PC-9 (cell line): ENCODE data around the gene CTNNB1. TPM values are rescaled to one million over a fixed set of nuclear protein-coding genes. Genes with fewer than 3 reads are reported as not detected.

Experiments
- BruUV-seq: library from RNA; stranded (reverse); fragments of 400-500 nt; replicated peaks from 2 replicates; lab custom pipeline; 2021; lab: Mats Ljungman, UMichigan
- CTCF ChIA-PET: fragments of 300-600 bp; sonication (Branson Sonifier 250); formaldehyde crosslinking; loops from one replicate; lab custom pipeline; 2022; ENCODE audit warnings: antibody characterized with exemption; lab: Charles Lee
- POLR2A ChIA-PET: fragments of 300-600 bp; sonication (Branson Sonifier 250); formaldehyde crosslinking; loops from one replicate; lab custom pipeline; 2022; ENCODE audit warnings: antibody characterized with exemption; ENCODE audit not compliant: unreplicated experiment; lab: Charles Lee
- DNase-seq, 2 experiments: peaks; one replicate each; pipeline versions ENCODE4 v3.0.0 to v3.0.0-alpha.2; 2015 to 2022; ENCODE audit warnings: mixed read lengths in 1 of 2
- H2AFZ ChIP-seq: fragments of 200-600 bp; sonication (generic); 2 replicates; pipeline ENCODE4 v1.8.1; 2017; ENCODE audit warnings: antibody characterized with exemption
- H3F3A ChIP-seq: fragments of 200-600 bp; sonication (generic); 2 replicates; pipeline ENCODE4 v1.8.1; 2017; ENCODE audit warnings: antibody characterized with exemption, mild to moderate bottlenecking, low read depth; ENCODE audit not compliant: insufficient read depth
- H3K27ac ChIP-seq: fragments of 200-600 bp; sonication (generic); 2 replicates; pipeline ENCODE4 v1.6.1; 2016; ENCODE audit warnings: mixed run types
- H3K27me3 ChIP-seq: fragments of 200-600 bp; sonication (generic); 2 replicates; pipeline ENCODE4 v1.6.1; 2016; ENCODE audit warnings: low read depth, mixed run types; ENCODE audit not compliant: insufficient read depth
- H3K36me3 ChIP-seq: fragments of 200-600 bp; sonication (generic); 2 replicates; pipeline ENCODE4 v1.6.1; 2016; ENCODE audit warnings: low read depth, mixed run types
- H3K4me1 ChIP-seq: fragments of 200-600 bp; sonication (generic); replicated peaks from 2 replicates; pipeline ENCODE4 v1.6.1; 2016; ENCODE audit warnings: mixed run types; ENCODE audit not compliant: insufficient read depth
- H3K4me2 ChIP-seq: fragments of 200-600 bp; sonication (generic); 2 replicates; pipeline ENCODE4 v1.6.1; 2017; ENCODE audit warnings: mixed run types
- H3K4me3 ChIP-seq: fragments of 200-600 bp; sonication (generic); 2 replicates; pipeline ENCODE4 v1.6.1; 2016; ENCODE audit warnings: mixed run types
- H3K79me2 ChIP-seq: fragments of 200-600 bp; sonication (generic); 2 replicates; pipeline ENCODE4 v1.6.1; 2017; ENCODE audit warnings: low read depth, mixed run types
- H3K9me2 ChIP-seq: fragments of 200-600 bp; sonication (generic); 2 replicates; pipeline ENCODE4 v1.8.1; 2017; ENCODE audit warnings: mild to moderate bottlenecking; ENCODE audit not compliant: insufficient read depth
- H3K9me3 ChIP-seq: fragments of 200-600 bp; sonication (generic); 2 replicates; pipeline ENCODE4 v1.8.1; 2016; ENCODE audit warnings: low read depth; ENCODE audit not compliant: insufficient read depth
- H4K20me1 ChIP-seq: fragments of 200-600 bp; sonication (generic); 2 replicates; pipeline ENCODE4 v1.8.1; 2017; ENCODE audit not compliant: insufficient read depth
- CTCF ChIP-seq: fragments of 200-600 bp; sonication (generic); conservative IDR thresholded peaks from 2 replicates; pipeline ENCODE4 v1.6.1; 2017; ENCODE audit warnings: mixed run types, antibody characterized with exemption, mild to moderate bottlenecking, moderate library complexity
- EZH2 ChIP-seq: fragments of 200-600 bp; sonication (generic); IDR thresholded peaks from 2 replicates; pipeline ENCODE4 v1.8.0; 2017; ENCODE audit warnings: antibody characterized with exemption, low read depth
- intact Hi-C: fragments of 100-400 bp; cut with micrococcal nuclease; formaldehyde crosslinking; loops from one replicate; pipeline ENCODE4 v1.10.0; 2022; ENCODE audit not compliant: unreplicated experiment
- total RNA-seq: library from RNA; stranded (reverse); gene quantifications from 2 replicates; pipeline ENCODE4 v1.2.3, GENCODE V29; 2021

CTNNB1 gene
- total RNA-seq, 1 experiment from 2014 or later: 251 TPM

DNA sequence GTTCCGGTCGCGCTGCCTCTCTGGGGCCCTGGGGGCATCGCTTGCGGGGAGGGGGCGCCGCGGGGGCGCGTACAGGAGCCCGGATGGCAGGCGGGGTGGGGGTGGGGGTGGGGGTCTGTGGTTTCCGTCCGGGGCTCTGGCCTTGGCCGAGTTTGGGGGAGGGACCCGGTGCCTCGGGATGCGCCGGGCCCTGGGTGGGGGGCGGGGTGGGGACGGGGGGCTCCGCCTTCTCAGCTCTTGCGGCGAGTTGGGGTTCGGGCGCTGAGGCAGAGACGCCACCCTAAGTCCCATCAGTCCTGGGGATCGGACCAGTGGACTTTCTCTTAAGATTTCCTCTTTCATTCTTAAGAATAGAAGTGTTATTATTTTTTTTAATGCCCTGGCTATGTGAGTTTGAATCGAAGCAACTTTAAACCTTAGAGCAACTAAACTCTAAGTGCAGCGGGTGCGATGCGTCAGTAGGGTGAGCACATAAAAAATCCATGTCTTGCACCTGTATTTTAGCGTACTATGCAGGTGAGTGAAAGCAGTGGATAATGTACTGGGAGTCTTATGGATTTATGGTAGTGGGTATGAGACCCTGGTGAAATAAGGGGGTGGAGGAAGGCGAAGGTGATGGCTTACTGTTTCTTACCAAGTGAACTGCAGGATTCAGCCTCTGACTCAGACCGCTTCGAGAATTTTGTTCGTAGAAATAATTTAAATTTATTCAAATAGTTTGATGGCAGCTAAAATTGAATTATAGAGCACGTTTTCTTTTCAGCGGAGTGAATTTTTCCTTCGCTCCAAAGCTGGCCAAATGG is 762 bp downstream of the CTNNB1 start:
- Histone ChIP-seq H3K4me3 (peak overlapping the region; percentile 95), H4K20me1 (peaks cover 51% of the 10 kb centered on the region), H3K9me2 (no peaks in the 10 kb centered on the region), H3K79me2 (peaks cover 55% of the 10 kb centered on the region), H3K36me3 (peaks cover 12% of the 10 kb centered on the region), H3K27me3 (no peaks in the 10 kb centered on the region), H3K4me2 (peak overlapping the region; percentile 99), H2AFZ (no peak overlapping the region), H3F3A (no peaks in the 10 kb centered on the region), H3K27ac (peak overlapping the region; percentile 89), H3K4me1 (peaks cover 31% of the 10 kb centered on the region), H3K9me3 (no peaks in the 10 kb centered on the region)
- intact Hi-C loops: loop anchor here (2.0 to 10.0 kb wide), 6 partner anchors 83 to 885 kb away; partner anchors contain the start of gene RPL14
- TF ChIP-seq EZH2: no peak
- TF ChIP-seq CTCF: no peak
- peak in 1 of 2 experiments; percentile 17 for DNase-seq
- ChIA-PET CTCF (interaction anchor here (0.7 to 1.0 kb wide), 2 partner anchors 229 to 237 kb away, joined by 3 to 17 read pairs; no protein-coding TSS in a partner anchor), POLR2A (interaction anchor here (0.6 to 0.9 kb wide), 4 partner anchors 11 to 742 kb away, joined by 3 to 7 read pairs (median 6); no protein-coding TSS in a partner anchor)
- no TSS peak for BruUV-seq

DNA sequence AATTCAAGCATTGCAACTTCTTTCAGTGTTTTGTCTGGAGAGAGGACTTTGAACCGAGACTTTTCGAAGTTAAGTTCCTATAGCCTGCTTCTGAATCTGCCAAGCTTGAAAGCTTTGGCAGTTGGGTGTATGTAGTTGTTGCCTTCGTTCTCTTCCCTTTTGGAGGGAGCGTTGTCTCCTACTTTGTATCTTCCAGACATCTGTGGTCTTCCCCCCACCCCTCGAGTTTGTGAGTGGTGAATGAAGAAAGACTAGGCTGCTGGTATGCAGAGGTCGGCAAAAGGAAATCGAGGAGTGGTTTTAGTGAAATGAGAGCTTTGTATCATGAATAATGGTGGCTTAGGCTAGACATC is 1.3 kb downstream of the CTNNB1 start:
- TF ChIP-seq CTCF (no peak), EZH2 (no peak)
- Histone ChIP-seq H3K4me3 (peak overlapping the region; percentile 95), H3F3A (no peaks in the 10 kb centered on the region), H3K36me3 (peaks cover 12% of the 10 kb centered on the region), H4K20me1 (peaks cover 56% of the 10 kb centered on the region), H3K79me2 (peaks cover 61% of the 10 kb centered on the region), H3K9me3 (no peaks in the 10 kb centered on the region), H3K9me2 (no peaks in the 10 kb centered on the region), H3K4me1 (peaks cover 31% of the 10 kb centered on the region), H2AFZ (no peak overlapping the region), H3K27me3 (no peaks in the 10 kb centered on the region), H3K4me2 (peak overlapping the region; percentile 99), H3K27ac (peak overlapping the region; percentile 59)
- peak in 1 of 2 experiments; percentile 6 for DNase-seq
- ChIA-PET POLR2A (interaction anchor here (0.7 kb wide), 1 partner anchor 10 kb away, joined by 5 read pairs; no protein-coding TSS in a partner anchor), CTCF (no interaction called here)
- BruUV-seq: TSS peak; percentile 67
- intact Hi-C loops: loop anchor here (10.0 kb wide), 1 partner anchor 884 kb away; no protein-coding TSS in a partner anchor

GRCh38 chr3:41202075-41202833 is 2.9 kb downstream of the CTNNB1 start:
- H3F3A ChIP-seq: no peaks in the 10 kb centered on the region
- H3K9me2 ChIP-seq: no peaks in the 10 kb centered on the region
- ChIA-PET POLR2A (interaction anchor here (0.7 kb wide), 1 partner anchor 92 kb away, joined by 9 read pairs; no protein-coding TSS in a partner anchor), CTCF (interaction anchor here (0.5 to 0.9 kb wide), 5 partner anchors 14 to 839 kb away, joined by 3 to 11 read pairs (median 5); no protein-coding TSS in a partner anchor)
- intact Hi-C loops: loop anchor here (2.0 to 10.0 kb wide), 2 partner anchors 71 to 883 kb away; no protein-coding TSS in a partner anchor
- no peak for TF ChIP-seq EZH2
- no peak for TF ChIP-seq CTCF
- H4K20me1 ChIP-seq: peaks cover 72% of the 10 kb centered on the region
- peak overlapping the region; percentile 95 for H3K4me3 ChIP-seq
- no peak overlapping the region for H3K27ac ChIP-seq
- H3K79me2 ChIP-seq: peaks cover 77% of the 10 kb centered on the region
- peak overlapping the region; percentile 99 for H3K4me2 ChIP-seq
- H2AFZ ChIP-seq: no peak overlapping the region
- BruUV-seq: no TSS peak
- DNase-seq: no peak
- H3K9me3 ChIP-seq: no peaks in the 10 kb centered on the region
- peaks cover 31% of the 10 kb centered on the region for H3K4me1 ChIP-seq
- peaks cover 12% of the 10 kb centered on the region for H3K36me3 ChIP-seq
- H3K27me3 ChIP-seq: no peaks in the 10 kb centered on the region
